8988T (cell line): ENCODE data around the gene SATB1.

Source experiments
- DNase-seq: peaks from one replicate; pipeline ENCODE4 v3.0.0; 2011

Gene SATB1

DNA sequence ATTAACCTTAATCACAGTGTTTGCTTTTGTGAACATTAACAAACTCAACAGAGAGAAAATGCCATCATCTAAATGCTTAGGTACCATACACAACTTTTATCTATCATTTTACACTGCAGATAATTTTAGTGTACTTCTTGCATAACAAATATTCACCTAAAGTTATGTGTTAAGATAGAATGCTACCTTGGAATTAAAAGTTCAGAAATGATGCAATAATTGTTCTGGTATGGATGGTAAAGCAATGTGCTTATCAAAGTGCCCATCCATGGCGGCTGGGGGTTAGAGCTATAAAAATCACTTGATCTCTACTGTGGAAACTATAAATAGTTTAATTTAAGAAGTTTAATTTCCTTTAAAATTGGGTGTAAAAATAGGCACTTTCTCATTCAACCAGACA is 28.7 kb downstream of the SATB1 start:
- no peak for DNase-seq

DNA sequence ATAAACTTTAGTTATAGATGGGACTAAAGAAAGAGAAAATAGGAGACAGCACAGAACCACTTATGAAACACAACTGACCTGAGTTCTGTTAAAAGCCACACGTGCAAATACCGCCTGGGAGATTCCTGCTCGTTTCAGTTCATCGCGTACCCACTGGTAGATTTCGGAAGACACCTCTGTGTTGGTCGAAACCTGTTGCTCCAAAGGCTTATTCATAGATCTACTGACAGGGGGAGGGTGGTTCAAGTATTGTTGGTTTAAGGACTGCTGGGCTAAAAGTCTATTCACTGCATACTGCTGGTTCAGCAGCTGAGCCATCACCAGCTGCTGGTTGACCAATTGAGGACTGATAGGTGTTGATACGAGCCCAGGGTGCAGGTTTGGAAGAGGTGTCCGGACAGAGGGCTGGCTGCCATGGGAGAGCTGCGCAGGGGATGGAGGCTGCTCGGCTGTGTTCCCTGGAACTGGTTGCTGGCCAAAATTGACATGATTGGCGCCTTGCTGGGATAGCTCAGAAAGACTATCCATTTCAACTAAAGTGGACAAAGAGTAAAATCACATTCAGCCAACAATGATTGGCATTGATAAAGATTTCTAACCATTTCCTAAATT is 30.6 kb downstream of the SATB1 start:
- DNase-seq: no peak

DNA sequence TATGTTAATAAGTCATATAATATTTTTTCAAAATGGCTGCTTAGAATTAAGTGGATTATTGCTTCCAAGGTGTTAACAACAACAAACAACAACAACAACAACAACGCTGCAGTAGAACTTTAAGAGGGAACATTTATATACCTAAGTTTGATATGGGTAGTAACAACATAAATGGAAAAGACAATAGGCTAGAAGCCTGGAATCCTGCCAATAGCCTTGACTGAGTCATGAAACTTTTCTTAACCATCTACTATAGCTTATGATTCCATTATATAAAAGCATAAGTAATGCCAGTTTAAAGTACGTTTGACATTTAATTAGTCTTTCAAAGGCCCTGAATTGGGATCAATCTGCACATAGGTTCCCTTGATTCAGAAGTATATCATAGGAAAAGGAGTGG is 31.2 kb downstream of the SATB1 start:
- DNase-seq: no peak

DNA sequence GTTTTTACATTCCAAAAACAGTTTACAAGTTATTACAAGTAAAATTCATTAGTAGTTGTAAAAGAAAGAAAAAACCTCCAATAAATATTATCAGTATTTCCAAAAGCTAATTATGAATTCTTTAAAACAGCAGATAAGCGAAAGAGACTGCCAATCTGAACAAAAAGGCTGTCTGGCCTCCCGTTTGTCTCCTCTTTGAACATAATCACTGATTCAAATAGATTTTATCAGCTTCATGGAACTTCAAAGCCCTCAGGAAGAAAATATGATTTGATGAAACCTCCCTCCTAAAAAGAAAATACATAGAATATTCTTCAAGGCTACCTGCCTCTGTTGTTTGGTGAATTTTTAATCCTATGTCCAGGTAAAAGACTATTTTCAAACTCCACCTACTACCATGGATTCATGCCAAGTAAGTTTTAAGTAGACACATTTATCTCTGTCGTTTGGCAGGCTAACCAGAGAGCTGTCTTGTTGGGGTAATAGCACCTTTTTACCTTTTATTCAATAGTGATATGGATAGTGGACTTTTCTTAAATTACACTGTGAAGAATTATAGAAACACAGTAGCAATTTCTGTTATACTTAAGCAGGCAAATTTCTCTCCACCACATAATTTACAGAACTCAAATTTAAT is 35.0 kb downstream of the SATB1 start:
- no peak for DNase-seq

DNA sequence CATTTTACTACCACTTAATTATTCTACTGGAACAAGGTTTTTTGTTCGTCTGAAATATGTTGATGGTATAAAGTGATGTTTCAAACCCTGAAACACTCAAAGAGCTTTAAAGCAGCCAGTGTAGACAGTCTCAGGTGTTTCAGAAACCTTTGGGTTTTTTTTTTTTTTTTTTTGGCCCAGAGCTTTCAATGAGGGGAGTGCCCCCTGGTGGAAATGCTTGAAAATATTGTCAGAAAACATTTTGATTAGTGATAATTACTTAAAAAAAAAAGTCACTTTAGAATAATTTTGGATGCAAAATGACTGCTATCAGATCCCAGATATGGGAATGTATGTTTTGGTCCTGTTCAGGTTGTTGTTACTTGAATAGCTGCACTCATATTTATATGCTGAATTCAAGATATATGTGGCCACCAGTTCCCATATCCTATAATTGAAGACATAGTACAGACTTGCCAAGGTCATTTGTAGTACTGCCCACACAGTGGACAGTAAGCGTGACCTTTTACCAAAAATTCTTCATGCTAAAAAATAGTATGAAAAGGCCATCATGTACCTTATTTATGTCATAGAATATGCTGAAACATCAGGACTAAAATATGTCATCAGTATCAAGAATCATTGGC is 35.9 kb downstream of the SATB1 start:
- no peak for DNase-seq

DNA sequence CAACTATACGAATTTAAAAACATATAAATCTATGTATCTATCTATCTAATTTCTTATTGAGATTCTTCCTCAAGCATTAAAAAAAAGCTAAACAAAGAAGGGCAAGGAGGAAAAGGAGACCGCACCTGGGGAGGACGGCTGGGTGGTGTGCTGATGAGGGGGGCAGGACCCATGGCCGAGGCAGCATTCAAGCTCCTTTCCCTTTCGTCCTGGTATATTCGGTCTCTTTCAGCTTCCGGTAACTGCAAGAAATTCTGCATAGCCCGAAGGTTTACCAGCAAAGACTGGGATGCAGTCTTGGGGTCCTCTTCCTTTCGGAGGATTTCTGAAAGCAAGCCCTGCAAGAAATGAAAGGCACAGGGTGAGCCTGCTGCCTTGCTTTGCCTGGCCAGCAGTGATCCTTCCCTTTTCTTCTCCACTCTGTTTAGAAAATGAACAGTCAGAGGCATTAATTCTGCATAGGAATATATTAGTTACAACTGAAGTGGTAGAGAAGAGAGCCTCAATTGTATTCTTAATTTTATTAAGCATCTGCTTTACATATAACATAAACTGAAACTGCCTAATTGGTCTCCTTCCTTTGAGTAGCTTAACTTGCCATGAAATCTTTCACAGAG is 38.8 kb downstream of the SATB1 start:
- no peak for DNase-seq

DNA sequence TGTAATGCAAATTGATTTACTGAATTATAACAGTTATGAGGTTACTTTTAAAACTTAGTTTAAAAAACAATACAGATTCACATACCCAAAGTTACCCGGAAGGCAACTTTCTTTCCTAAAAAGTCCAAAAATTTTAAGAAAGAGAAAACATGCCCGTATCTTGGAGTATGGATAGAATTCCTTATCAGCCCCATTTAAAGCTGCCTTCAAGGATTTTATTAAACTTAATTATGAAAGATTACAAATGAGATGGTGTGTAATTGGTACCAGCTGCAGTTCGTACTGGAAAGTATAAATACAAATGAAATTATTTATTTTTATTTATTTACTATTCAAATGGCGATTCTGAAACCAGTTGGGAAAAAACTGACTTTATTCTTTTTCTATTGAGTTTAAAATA is 39.4 kb downstream of the SATB1 start:
- DNase-seq: no peak

DNA sequence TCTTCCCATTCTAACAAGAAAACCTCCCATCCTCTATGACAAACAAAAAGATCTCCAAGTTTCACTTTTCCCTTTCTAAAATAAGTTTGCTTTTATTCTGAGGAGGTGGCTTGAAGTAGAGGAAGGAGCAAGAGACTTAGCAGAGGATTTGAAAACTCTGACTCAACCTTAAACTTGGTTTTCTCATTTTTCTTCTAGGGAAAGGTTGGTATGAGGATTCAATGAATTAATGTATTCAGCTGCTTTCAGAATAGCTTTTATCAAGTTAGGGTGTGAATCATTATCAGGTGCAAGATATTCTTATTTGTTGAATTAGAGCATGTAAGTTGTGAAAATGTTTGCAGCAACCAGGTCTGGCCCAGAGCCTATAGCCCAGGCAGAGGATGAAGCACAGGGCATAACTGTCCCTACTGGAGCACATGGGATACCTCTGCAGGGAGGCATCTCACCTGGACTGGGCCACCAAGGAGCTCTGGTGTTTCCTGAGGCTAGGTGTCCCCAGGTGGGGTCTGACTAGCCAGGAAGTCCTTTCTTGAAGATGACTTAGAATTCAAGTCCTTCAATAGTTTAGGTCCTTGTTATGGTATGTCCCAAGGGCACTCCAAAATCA is 42.3 kb downstream of the SATB1 start:
- DNase-seq: no peak

DNA sequence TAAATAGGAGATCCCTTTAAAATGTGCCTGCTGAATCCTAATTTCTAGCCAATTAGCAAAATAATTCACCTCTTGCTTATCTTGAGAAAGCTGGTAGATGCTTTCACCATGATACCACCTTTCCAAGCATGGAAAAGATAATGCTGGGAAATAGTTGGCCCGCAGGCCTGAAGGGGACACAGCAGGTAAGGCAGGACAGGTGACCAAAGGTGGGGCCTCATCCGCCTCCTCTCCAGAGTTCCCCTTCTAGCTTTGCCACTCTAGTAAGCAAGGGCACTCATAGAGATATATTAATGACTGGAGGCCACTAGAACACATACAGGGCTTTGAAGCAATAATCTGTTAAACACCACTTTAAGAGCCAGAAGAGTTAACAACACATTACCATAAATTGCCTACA is 45.5 kb downstream of the SATB1 start:
- DNase-seq: no peak

DNA sequence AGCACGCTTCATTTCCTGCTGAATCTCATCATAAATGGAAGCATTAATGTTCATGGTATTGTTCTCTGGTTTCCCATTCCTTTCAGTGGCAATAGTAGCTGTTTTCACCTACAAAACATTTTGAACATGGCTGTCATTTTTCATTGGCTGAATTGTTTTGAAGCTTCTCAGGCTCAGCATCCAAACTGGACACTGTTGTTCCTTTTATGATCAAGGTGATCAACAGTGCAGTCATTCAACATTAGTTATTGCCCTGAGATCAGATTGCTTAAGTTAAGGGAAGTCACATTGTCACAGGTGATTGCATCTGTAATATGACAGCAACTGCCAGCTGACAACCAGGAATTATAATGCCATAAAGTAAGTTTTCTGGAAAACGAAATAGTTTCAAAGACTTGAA is 46.9 kb downstream of the SATB1 start:
- no peak for DNase-seq

DNA sequence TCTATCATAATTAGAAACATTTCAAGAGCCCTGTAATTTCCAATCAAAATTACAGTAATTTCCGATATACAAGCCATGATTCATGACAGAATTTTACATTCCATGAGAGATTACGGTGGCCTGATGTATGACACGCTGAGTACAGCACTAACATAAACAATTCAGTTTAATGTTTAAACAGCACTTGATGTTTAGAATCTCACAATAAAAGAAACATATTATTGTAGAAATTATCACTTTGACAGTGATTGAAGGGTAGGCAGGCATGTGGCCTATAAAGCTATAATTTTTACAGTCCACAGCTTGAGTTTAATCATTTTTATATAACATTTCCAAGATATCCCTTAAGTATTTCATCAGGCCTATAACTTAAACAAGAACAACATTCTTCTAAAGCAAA is 48.5 kb downstream of the SATB1 start:
- no peak for DNase-seq

DNA sequence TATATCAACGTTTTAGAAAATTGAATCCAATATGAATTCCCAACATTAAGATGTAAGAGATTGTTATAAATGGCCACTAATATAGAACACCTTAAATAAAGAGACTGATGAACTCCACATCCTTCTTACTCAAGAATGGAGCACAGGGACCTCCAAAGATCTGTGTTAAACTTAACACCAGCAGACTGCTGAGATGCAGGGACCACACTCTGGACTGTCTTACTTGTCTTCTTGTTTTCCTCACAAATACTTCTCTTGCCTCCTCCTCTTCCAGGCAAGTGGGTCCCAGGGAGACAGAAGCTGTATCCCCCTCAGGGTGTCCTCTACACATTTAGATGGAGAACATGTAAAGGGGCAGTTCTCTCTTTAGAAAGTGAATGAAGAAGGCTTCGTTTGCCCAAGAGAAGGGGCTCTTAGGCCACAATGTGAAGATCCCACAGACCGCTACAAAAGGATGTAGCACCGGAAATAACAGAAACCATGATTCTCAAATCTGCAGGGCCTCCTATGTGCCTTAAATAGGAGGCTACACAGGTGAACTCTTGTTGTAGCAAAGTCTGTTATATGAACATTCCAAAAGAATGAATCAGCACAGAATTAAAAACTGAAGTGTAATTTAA is 52.2 kb downstream of the SATB1 start:
- DNase-seq: no peak

DNA sequence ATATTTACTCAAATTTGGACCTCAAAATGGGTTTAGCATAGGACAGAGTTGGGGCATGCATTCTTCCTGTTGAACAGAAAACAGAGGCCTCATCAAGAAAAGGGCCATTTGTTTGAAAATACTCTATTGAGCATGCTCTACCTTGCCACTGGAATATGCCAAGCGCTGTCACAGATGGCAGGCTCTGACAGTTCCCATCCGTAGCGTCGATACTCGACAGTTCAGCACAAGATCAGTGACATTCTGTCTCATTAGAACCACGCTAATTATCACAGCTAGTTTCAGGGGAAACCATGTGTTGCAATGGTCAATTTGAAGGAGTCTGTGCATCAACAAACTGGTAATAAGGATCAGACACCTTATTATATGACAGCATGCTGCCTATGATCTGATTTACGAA is 54.5 kb downstream of the SATB1 start:
- no peak for DNase-seq

DNA sequence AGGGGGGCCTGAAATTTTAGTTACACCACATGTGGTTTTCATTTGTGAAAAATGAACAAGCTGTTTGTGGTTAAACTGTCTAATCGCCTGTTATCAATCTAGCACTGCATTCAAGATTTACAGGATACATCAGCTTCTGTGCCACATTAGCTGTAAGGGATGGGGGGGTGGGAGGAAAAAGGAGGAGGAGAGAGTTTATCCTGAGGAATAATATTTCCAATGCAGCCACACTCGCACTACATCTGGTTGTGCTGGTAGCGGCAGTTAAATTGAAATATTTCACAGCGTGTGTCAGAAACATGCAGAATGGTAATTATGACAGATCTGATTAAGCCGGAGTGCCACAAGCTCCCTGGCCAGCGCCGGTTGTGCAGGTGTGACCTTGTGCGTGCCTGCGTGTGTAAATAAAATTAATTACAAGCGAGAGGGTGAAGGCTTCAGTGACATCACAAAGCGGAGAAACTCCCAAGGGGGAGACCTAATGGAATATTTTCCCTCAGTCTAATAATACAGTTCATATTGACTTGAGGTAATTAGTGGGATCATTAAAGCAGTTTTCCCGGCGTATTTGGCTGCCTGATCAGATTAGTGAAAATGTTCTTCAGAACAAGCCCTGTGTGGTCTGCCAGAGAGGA is 55.5 kb downstream of the SATB1 start:
- DNase-seq: no peak

DNA sequence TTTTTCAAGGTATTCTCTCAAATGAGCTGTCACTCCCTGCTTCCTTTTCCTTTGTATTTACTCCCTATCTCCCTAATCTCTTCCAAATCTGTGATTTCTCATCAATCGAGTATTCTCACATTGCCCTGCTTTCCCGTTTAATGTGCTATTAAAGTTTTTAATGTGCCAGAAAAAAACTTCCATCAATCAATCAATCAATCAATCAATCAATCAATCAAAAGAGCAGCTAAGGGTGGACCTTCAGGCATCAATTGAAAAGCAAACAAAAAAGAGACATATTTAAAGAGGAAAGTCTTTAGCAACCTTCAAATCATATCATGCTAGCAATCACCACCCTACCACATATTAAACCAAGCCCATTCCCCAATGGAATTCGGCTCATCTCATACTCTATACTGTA is 58.9 kb downstream of the SATB1 start:
- no peak for DNase-seq

DNA sequence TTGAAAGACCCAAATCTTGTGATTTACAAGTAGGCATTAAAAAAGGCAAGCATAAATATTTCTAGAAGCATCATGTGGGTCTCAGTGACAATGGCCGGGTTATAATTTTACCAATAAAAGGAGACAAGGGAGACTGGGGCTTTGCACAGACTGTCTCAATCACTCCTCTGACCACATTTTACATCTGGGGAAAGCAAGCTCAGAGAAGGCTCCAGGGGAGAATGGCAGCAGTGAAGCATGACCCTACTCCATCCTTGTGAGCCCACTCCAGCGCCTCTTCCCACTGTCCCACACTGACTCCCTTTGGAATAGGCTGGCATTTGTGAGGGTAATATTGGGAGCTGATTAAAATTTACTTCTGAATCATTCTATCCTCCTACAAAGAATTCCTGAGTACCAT is 61.8 kb downstream of the SATB1 start:
- DNase-seq: no peak

DNA sequence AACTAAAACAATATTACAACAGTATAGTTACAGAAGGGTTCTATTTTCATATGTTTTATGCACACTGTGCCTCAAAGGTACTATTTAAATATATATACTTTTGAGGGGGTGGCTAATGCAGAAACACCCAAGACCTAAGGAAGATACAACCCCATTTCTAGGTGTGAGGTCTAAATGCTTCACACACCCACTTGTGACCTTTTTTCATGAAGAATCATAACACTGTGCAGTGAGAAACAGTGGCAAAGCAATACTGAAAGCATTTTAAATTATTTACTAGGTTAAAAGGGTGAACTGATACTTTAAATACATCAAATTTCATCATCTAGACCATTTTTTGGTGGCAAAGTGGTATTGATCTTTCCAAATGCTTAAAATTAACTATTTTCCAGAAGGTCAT is 67.4 kb downstream of the SATB1 start:
- DNase-seq: no peak

DNA sequence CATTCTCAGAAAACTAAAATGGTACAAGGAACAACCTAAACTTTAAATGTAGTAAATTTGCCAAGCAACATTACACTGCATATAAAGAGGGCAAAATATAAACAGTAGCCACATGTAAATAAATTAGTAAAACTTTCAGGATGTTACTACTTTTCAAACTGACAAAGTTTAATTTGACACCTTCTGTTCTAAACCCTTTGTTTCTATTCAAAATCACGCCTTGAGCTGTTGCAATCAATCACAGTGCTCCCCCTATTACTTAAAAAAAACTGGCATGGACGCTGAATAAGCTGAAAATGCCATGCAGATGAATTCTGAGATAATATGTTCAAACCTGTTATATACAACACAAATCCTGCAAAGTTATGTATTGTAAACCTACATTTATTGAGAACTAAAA is 69.3 kb downstream of the SATB1 start:
- DNase-seq: no peak

DNA sequence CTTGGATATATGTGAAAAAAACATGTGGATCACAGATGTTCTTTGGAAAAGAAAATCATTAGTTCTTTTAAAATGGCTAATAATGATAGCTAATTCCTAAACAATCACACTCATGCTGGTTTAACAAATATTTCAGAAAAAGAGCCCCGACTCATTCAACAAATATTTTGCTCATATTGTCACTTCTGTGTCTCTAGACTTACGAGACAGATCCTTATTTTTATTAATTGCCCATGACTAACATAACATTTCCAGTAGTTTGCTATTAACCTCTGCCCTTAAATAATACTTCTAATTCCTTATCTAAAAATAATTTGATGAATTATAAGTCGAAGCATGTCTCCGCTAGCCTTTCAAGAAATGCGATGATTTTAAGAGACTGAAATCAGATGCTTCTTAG is 70.4 kb downstream of the SATB1 start:
- no peak for DNase-seq

DNA sequence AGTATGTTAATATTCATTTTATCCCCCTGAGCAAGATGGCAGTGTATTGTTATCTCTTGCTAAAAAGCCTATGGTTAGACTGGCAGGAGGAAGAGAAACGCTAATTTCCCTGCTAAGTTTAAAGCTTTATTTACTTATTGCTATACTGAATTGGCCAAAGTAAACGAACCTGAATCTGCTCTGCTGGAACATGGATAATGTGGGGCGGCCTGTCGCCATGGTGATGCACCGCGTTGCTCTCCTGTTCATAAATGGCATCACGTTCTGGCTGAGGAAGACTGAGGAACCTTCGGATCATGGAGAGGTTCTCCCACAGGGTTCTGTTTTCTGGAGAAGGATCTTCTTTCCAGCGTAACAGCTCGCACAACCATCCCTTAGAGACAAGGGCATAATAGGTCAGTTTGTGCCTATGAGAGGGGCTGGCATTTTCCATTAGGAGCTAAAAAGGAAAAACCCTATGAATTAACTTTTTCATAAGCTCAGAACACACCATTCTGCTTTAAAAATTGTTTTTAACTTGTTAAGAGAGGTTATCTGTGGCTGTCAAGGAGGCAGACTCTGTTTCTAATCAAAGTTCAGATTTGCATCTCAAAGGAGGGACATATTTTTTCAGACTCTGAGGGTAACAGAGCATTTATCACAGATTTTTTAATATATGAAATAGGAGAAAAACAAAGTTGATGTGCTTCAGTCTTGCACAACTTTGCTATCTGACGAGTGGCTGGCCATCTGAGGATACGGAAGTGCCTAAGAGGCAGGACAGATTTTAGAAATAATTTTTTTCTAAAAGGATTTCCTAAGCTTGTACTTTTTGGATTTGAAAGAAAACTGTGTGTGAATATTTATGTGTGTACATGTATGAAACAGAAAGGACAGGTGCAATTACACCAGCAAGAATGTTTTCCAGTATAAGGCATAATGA is 73.1 kb downstream of the SATB1 start:
- no peak for DNase-seq

DNA sequence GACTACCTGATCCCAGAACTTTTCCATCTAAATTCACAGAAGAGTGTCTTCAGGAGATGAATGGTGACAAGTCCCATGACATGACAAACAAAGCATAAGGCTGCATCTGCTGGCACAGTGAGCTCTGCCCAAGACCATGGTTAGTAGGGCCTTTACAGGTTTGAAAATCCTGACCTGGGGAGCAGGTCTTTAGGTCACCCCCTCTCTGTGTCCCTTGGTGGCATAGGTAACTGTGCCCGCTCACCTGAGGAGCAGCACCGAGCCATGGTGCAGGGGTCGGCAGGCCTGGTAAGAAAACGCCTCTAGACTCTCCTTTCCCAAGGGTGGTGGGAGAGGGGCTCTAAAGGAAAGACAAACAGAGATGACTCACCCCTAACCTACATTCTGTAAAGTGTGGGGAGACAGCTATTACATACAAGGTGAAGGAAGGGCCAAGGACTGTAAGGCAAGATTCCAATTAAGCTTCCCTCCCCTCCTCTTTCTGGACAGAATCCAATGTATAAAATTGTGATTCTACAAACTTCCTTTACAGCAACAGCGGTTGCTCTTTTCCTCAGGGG is 74.0 kb downstream of the SATB1 start:
- no peak for DNase-seq
